Mesothelial cell of epicardium (in vitro differentiated cells): ENCODE data around the gene BRF1. TPM values are rescaled to one million over a fixed set of nuclear protein-coding genes. Genes with fewer than 3 reads are reported as not detected.

ENCODE experiments used
- DNase-seq, 2 experiments: peaks; one replicate each; pipeline ENCODE4 v3.0.0; 2021; ENCODE audit warnings: low spot score in 2 of 2; ENCODE audit not compliant: unreplicated experiment in 2 of 2
- H3K27ac Mint-ChIP-seq: 2 replicates; pipeline ENCODE4 v1.8.0; 2021; ENCODE audit warnings: mixed read lengths
- H3K27me3 Mint-ChIP-seq: 2 replicates; pipeline ENCODE4 v1.8.0; 2021; ENCODE audit warnings: low read depth, mixed read lengths
- H3K36me3 Mint-ChIP-seq: 2 replicates; pipeline ENCODE4 v1.8.0; 2021; ENCODE audit warnings: mixed read lengths
- H3K4me1 Mint-ChIP-seq: 2 replicates; pipeline ENCODE4 v1.8.0; 2021; ENCODE audit warnings: mixed read lengths
- H3K4me3 Mint-ChIP-seq: 2 replicates; pipeline ENCODE4 v1.8.0; 2021; ENCODE audit warnings: mild to moderate bottlenecking, moderate library complexity, mixed read lengths
- H3K9me3 Mint-ChIP-seq: 2 replicates; pipeline ENCODE4 v1.8.0; 2021; ENCODE audit warnings: mixed read lengths
- total RNA-seq: library from RNA; stranded (reverse); gene quantifications from 3 replicates; pipeline ENCODE4 v1.2.1, GENCODE V29; 2021
- TF ChIP-seq, protein P1 (sequence below): fragments of 200-600 bp; sonication (generic); IDR thresholded peaks from one replicate; pipeline ENCODE4 v1.5.0; 2021; ENCODE audit warnings: antibody characterized with exemption; ENCODE audit not compliant: unreplicated experiment

BRF1 gene
- total RNA-seq, 1 donor from 2014 or later = 78.6 TPM

DNA sequence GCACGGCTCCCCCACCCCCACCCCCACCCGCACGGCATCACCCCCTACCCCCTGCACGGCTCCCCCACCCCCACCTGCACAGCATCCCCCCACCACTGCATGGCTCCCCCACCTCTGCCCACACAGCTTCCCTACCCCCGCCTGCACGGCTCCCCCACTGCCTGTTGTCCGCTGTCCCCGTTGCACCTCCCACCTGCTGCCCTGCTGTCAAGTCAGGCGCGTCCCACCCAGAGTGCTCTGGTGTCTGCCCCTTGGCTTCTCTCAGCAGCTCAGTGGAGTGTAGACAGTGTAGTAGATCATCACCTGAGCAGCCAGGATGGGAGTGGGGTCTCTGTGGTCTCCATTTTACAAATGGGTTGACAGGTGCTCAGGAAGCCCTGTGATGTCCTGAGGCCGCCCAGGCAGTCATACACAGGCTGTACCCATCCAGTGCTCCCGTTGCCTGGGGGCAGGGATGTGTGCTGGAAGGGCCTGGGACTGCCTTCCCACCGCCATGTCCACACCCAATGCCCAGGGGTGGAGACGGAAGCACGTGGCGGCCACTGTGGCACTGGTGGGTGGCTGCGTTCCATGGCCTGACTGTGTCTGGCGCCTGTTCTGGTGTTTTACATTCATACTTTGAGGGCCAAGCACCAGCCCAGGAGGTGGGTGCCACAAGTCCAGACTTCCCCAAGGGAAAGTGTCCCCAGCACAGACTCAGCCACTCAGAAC lies 46.2 kb upstream of the BRF1 start:
- TF ChIP-seq, protein P1, sequence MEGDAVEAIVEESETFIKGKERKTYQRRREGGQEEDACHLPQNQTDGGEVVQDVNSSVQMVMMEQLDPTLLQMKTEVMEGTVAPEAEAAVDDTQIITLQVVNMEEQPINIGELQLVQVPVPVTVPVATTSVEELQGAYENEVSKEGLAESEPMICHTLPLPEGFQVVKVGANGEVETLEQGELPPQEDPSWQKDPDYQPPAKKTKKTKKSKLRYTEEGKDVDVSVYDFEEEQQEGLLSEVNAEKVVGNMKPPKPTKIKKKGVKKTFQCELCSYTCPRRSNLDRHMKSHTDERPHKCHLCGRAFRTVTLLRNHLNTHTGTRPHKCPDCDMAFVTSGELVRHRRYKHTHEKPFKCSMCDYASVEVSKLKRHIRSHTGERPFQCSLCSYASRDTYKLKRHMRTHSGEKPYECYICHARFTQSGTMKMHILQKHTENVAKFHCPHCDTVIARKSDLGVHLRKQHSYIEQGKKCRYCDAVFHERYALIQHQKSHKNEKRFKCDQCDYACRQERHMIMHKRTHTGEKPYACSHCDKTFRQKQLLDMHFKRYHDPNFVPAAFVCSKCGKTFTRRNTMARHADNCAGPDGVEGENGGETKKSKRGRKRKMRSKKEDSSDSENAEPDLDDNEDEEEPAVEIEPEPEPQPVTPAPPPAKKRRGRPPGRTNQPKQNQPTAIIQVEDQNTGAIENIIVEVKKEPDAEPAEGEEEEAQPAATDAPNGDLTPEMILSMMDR = no peak
- Mint-ChIP-seq H3K27me3 (no peaks in the 10 kb centered on the region), H3K27ac (no peak overlapping the region), H3K4me1 (peaks cover under 1% of the 10 kb centered on the region), H3K4me3 (no peak overlapping the region), H3K9me3 (peaks cover 16% of the 10 kb centered on the region), H3K36me3 (peaks cover 12% of the 10 kb centered on the region)
- no peak for DNase-seq

GRCh38 chr14:105346200-105346533 lies 45.4 kb upstream of the BRF1 start:
- TF ChIP-seq, protein P1 = no peak
- H3K4me3 Mint-ChIP-seq = no peak overlapping the region
- no peak overlapping the region for H3K27ac Mint-ChIP-seq
- peaks cover 12% of the 10 kb centered on the region for H3K36me3 Mint-ChIP-seq
- peaks cover 16% of the 10 kb centered on the region for H3K9me3 Mint-ChIP-seq
- no peaks in the 10 kb centered on the region for H3K27me3 Mint-ChIP-seq
- DNase-seq = no peak
- H3K4me1 Mint-ChIP-seq = no peaks in the 10 kb centered on the region

DNA sequence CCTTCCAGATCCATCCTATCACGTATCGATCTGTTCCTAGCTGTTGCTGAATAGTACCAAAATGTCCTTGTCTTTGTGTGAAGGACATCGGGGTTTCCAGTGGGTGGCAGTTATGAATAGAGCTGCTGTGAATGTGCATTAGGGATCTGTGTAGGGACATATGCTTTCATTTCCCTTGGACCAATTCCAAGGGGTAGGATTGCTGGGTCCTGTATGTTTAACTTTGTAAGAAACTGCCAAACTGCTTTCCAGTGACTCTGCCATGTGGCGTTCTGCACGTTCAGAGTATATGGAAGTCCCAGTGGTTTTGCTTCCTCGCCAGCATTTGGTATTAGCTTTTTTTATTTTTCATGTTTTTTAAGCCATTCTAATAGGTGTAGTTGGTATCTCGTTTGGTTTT lies 42.4 kb upstream of the BRF1 start:
- Mint-ChIP-seq H3K27ac (no peak overlapping the region), H3K9me3 (peaks cover 16% of the 10 kb centered on the region), H3K36me3 (peaks cover 12% of the 10 kb centered on the region), H3K27me3 (no peaks in the 10 kb centered on the region), H3K4me3 (no peak overlapping the region), H3K4me1 (no peaks in the 10 kb centered on the region)
- no peak for DNase-seq
- TF ChIP-seq, protein P1 = no peak

- Mint-ChIP-seq H3K27me3 (no peaks in the 10 kb centered on the region), H3K4me1 (no peaks in the 10 kb centered on the region), H3K27ac (no peak overlapping the region), H3K9me3 (peaks cover 16% of the 10 kb centered on the region), H3K36me3 (peaks cover 17% of the 10 kb centered on the region), H3K4me3 (no peak overlapping the region)
- DNase-seq = no peak
- TF ChIP-seq, protein P1 = no peak
Observed at GRCh38 chr14:105340821-105341733, 40.3 kb upstream of the BRF1 start.

GRCh38 chr14:105337966-105338741 lies 37.4 kb upstream of the BRF1 start:
- TF ChIP-seq, protein P1 = no peak
- DNase-seq = no peak
- Mint-ChIP-seq H3K9me3 (peaks cover 3% of the 10 kb centered on the region), H3K27ac (no peak overlapping the region), H3K36me3 (peaks cover 8% of the 10 kb centered on the region), H3K4me1 (no peaks in the 10 kb centered on the region), H3K4me3 (no peak overlapping the region), H3K27me3 (no peaks in the 10 kb centered on the region)
